Keratinocyte (primary cell): Measurements from ENCODE around the gene ANAPC2. TPM values are rescaled to one million over a fixed set of nuclear protein-coding genes. Genes with fewer than 3 reads are reported as not detected.

ENCODE experiments used
- DNase-seq: peaks from one replicate; pipeline ENCODE4 v3.0.0-alpha.2; 2011; ENCODE audit warnings: low read depth, missing footprints, low spot score
- FAIRE-seq: peaks from 2 replicates; lab custom pipeline; 2011; peaks lifted over from hg19 to GRCh38; lab: Jason Lieb, UNC
- H2AFZ ChIP-seq: 2 replicates; pipeline ENCODE4 v1.6.0; 2012; ENCODE audit warnings: low read length, control low read depth, inconsistent platforms; ENCODE audit not compliant: control insufficient read depth
- H3K27ac ChIP-seq: 2 replicates; pipeline ENCODE4 v1.5.1; 2011; ENCODE audit warnings: low read length; ENCODE audit not compliant: control insufficient read depth, insufficient read depth
- H3K27me3 ChIP-seq: 3 replicates; pipeline ENCODE4 v1.6.0; 2011; ENCODE audit warnings: low read length; ENCODE audit not compliant: control insufficient read depth, insufficient read depth; ENCODE audit errors: extremely low read depth
- H3K36me3 ChIP-seq, 2 experiments: 2 replicates in 1 of 2; 3 replicates in 1 of 2; pipeline ENCODE4 v1.5.1; 2011; ENCODE audit warnings: low read length in 2 of 2, mild to moderate bottlenecking in 1 of 2; ENCODE audit not compliant: control insufficient read depth in 2 of 2, insufficient read depth in 2 of 2; ENCODE audit errors: extremely low read depth in 1 of 2
- H3K4me1 ChIP-seq: 3 replicates; pipeline ENCODE4 v1.5.1; 2011; ENCODE audit warnings: low read length; ENCODE audit not compliant: control insufficient read depth, insufficient read depth; ENCODE audit errors: extremely low read depth
- H3K4me2 ChIP-seq: 3 replicates; pipeline ENCODE4 v1.6.0; 2011; ENCODE audit warnings: low read depth, low read length; ENCODE audit not compliant: control insufficient read depth, insufficient read depth; ENCODE audit errors: extremely low read depth
- H3K4me3 ChIP-seq, 3 experiments: fragments of 200-600 bp in 1 of 3; sonication (generic) in 1 of 3; 2 replicates in 2 of 3; 3 replicates in 1 of 3; pipeline ENCODE4 v1.5.1; 2011 to 2016; ENCODE audit warnings: low read length in 3 of 3, mild to moderate bottlenecking in 3 of 3, control low read depth in 2 of 3, inconsistent platforms in 1 of 3, low read depth in 1 of 3, mixed read lengths in 1 of 3, mixed run types in 1 of 3, moderate library complexity in 1 of 3; ENCODE audit not compliant: control insufficient read depth in 2 of 3, insufficient read depth in 2 of 3; ENCODE audit errors: extremely low read depth in 1 of 3
- H3K79me2 ChIP-seq: 2 replicates; pipeline ENCODE4 v1.6.0; 2012; ENCODE audit warnings: low read length; ENCODE audit not compliant: control insufficient read depth, insufficient read depth
- H3K9ac ChIP-seq: 3 replicates; pipeline ENCODE4 v1.6.0; 2011; ENCODE audit warnings: low read length; ENCODE audit not compliant: control insufficient read depth, insufficient read depth; ENCODE audit errors: extremely low read depth
- H3K9me1 ChIP-seq: 3 replicates; pipeline ENCODE4 v1.6.0; 2011; ENCODE audit warnings: low read length; ENCODE audit not compliant: control insufficient read depth, insufficient read depth; ENCODE audit errors: extremely low read depth
- H3K9me3 ChIP-seq: 2 replicates; pipeline ENCODE4 v1.5.1; 2012; ENCODE audit warnings: low read depth, low read length; ENCODE audit not compliant: control insufficient read depth
- H4K20me1 ChIP-seq: 3 replicates; pipeline ENCODE4 v1.6.0; 2011; ENCODE audit warnings: low read length; ENCODE audit not compliant: control insufficient read depth, insufficient read depth; ENCODE audit errors: extremely low read depth
- CTCF ChIP-seq, 3 experiments: IDR thresholded peaks in 1 of 3; conservative IDR thresholded peaks in 1 of 3; optimal IDR thresholded peaks in 1 of 3; 2 replicates in 2 of 3; 3 replicates in 1 of 3; pipeline versions ENCODE3 to v1.5.1; 2011; ENCODE audit warnings: low read length in 3 of 3, mild to moderate bottlenecking in 3 of 3, moderate library complexity in 2 of 3, control low read depth in 1 of 3, inconsistent platforms in 1 of 3; ENCODE audit not compliant: insufficient read depth in 2 of 3; ENCODE audit errors: extremely low read depth in 1 of 3
- EZH2 ChIP-seq: IDR thresholded peaks from one replicate; pipeline ENCODE4 v1.6.1; 2012; ENCODE audit warnings: inconsistent platforms, mild to moderate bottlenecking, low read length, moderate library complexity
- dilution Hi-C: fragments of 300-500 bp; cut with MboI; formaldehyde crosslinking; loops from one replicate; pipeline ENCODE4 v1.7.0; 2020; ENCODE audit warnings: low sequenced_read_pairs; ENCODE audit not compliant: extremely low pct_ligation_motif_present
- polyA plus RNA-seq, 5 experiments: library from polyadenylated mRNA; depleted of rRNA in 3 of 5; stranded (reverse) in 3 of 5; stranded (forward) in 1 of 5; unstranded in 1 of 5; fragments of >200 nt; gene quantifications; 1 replicate in 1 of 5; 2 replicates in 3 of 5; 3 replicates in 1 of 5; pipeline versions ENCODE4 v1.2.1 to v1.2.3, GENCODE V29; 2011 to 2012; ENCODE audit warnings: missing spikeins in 2 of 5, low read depth in 1 of 5, low replicate concordance in 1 of 5

Gene ANAPC2
- polyA plus RNA-seq, 1 donor (not counting 4 experiments of a cell fraction or from before 2014, with no cell fraction given): 11.9 TPM

- Histone ChIP-seq H4K20me1 (no peaks in the 10 kb centered on the region), H3K4me3 (no peak overlapping the region), H3K4me2 (no peak overlapping the region), H3K79me2 (no peaks in the 10 kb centered on the region), H3K9me1 (no peaks in the 10 kb centered on the region), H3K4me1 (no peaks in the 10 kb centered on the region), H3K9ac (no peak overlapping the region), H3K9me3 (no peaks in the 10 kb centered on the region), H3K27me3 (peaks cover 85% of the 10 kb centered on the region), H3K36me3 (no peaks in the 10 kb centered on the region), H2AFZ (no peak overlapping the region), H3K27ac (no peak overlapping the region)
- no peak for DNase-seq
- no peak for FAIRE-seq
- dilution Hi-C loops: no loop called here
- TF ChIP-seq EZH2 (no peak), CTCF (optimal IDR thresholded peaks at IDR 0.05 in 1 of 3, IDR thresholded peaks at IDR 0.05 in 1 of 3, conservative IDR thresholded peaks at IDR 0.05 in 1 of 3; ENCODE audit: extremely low read depth in 1 of 3, insufficient read depth in 2 of 3, low read length in 3 of 3) (no peak)
Measured at GRCh38 chr9:137163805-137164204, 24.6 kb downstream of the ANAPC2 start.

- Histone ChIP-seq H3K79me2 (no peaks in the 10 kb centered on the region), H3K4me2 (peak overlapping the region; percentile 49), H3K36me3 (no peaks in the 10 kb centered on the region), H2AFZ (peak overlapping the region; percentile 68), H3K4me1 (no peaks in the 10 kb centered on the region), H3K27ac (no peak overlapping the region), H3K9me1 (no peaks in the 10 kb centered on the region), H3K27me3 (peaks cover 84% of the 10 kb centered on the region), H3K9me3 (no peaks in the 10 kb centered on the region), H4K20me1 (no peaks in the 10 kb centered on the region), H3K4me3 (peak overlapping the region in 2 of 3 experiments; percentile 34 to 38), H3K9ac (no peak overlapping the region)
- dilution Hi-C loops: no loop called here
- no peak for DNase-seq
- no peak for TF ChIP-seq CTCF (optimal IDR thresholded peaks at IDR 0.05 in 1 of 3, IDR thresholded peaks at IDR 0.05 in 1 of 3, conservative IDR thresholded peaks at IDR 0.05 in 1 of 3; ENCODE audit: extremely low read depth in 1 of 3, insufficient read depth in 2 of 3, low read length in 3 of 3)
- TF ChIP-seq EZH2: no peak
- FAIRE-seq: no peak
Measured at GRCh38 chr9:137163365-137163715, 25.0 kb downstream of the ANAPC2 start.
